ENCODE results near the gene INAFM2. TPM values are rescaled to one million over a fixed set of nuclear protein-coding genes. Genes with fewer than 3 reads are reported as not detected.

The INAFM2 gene
- total and polyA plus RNA-seq, 2 of the 4 experiments (the other 2 are of a cell fraction) = 10.4 to 14.0 TPM

DNA sequence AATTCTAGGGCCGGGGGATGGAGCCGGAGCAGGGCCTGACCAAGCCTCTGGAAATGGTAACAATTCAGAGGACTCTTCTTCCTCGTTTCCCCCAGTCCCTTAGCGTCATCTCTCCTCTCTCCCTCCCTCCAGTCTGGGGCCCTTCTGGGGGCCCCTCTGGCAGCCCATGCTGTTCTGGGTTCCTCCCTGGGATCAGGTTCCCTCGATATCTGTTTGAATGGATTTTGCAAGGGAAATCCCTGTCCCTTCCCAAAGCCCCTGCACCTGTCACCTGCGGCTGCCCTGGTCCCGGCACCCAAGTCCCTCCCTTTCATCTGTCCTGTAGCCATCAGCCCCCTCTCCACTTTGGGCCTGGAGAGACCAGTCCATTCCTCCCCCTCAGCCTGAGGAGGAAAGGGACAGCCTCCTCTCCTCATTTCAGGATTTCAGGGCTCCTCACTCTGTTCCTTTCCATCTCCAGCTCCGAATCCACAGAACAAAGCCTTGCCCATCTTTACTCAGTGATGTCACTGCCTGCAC lies 14.1 kb upstream of the INAFM2 start:
- H2BK5ac ChIP-seq (ENCODE audit: low read depth, low read length, poor library complexity, severe bottlenecking) = no peak overlapping the region
- H2BK120ac ChIP-seq (ENCODE audit: low read depth, low read length) = no peak overlapping the region
- no peak overlapping the region for H4K5ac ChIP-seq (ENCODE audit: low read depth, low read length)
- CTCF ChIA-PET = interaction anchor here (0.5 to 1.5 kb wide), 8 partner anchors 10 to 30 kb away, joined by 3 to 7 read pairs (median 4); partner anchors contain the start of genes ANKRD63 and INAFM2
- H3K79me1 ChIP-seq (ENCODE audit: low read depth in 1 of 2, low read length in 2 of 2) = no peaks in the 10 kb centered on the region
- no peak for ATAC-seq (ENCODE audit: low read depth)
- no peak overlapping the region for H3K27ac ChIP-seq (ENCODE audit: insufficient read depth, low read length)
- no peak overlapping the region for H2AK9ac ChIP-seq (replicated peaks; ENCODE audit: low read depth, low read length, poor library complexity)
- no peak overlapping the region for H3K4me2 ChIP-seq (ENCODE audit: low read depth, low read length)
- H3K56ac ChIP-seq (ENCODE audit: extremely low read depth, insufficient read depth, low read length) = no peak overlapping the region
- H3K9me1 ChIP-seq (ENCODE audit: insufficient read depth, low read length) = no peaks in the 10 kb centered on the region
- no peak overlapping the region for H2BK15ac ChIP-seq (ENCODE audit: low read depth, low read length)
- H3K14ac ChIP-seq (replicated peaks; ENCODE audit: low read depth, low read length) = no peak overlapping the region
- peaks cover 6% of the 10 kb centered on the region for H3K4me1 ChIP-seq (ENCODE audit: control insufficient read depth, insufficient read depth, low read length)
- no peak overlapping the region for H2AK5ac ChIP-seq (ENCODE audit: low read depth, low read length)
- no peak overlapping the region for H2BK20ac ChIP-seq (ENCODE audit: low read depth, low read length)
- POLR2A ChIA-PET (ENCODE audit: unreplicated experiment) = no interaction called here
- no peaks in the 10 kb centered on the region for H3K9me3 ChIP-seq (ENCODE audit: control insufficient read depth, insufficient read depth, low read length)
- no TSS peak for BruUV-seq (replicated peaks)
- no peak overlapping the region for H2AFZ ChIP-seq (replicated peaks; ENCODE audit: low read length, poor library complexity)
- no peaks in the 10 kb centered on the region for H3K36me3 ChIP-seq (ENCODE audit: control insufficient read depth, insufficient read depth, low read length)
- TF ChIP-seq RCOR1 (IDR thresholded peaks at IDR 0.05; ENCODE audit: insufficient replicate concordance, low read length) = no peak
- TF ChIP-seq, protein P1, sequence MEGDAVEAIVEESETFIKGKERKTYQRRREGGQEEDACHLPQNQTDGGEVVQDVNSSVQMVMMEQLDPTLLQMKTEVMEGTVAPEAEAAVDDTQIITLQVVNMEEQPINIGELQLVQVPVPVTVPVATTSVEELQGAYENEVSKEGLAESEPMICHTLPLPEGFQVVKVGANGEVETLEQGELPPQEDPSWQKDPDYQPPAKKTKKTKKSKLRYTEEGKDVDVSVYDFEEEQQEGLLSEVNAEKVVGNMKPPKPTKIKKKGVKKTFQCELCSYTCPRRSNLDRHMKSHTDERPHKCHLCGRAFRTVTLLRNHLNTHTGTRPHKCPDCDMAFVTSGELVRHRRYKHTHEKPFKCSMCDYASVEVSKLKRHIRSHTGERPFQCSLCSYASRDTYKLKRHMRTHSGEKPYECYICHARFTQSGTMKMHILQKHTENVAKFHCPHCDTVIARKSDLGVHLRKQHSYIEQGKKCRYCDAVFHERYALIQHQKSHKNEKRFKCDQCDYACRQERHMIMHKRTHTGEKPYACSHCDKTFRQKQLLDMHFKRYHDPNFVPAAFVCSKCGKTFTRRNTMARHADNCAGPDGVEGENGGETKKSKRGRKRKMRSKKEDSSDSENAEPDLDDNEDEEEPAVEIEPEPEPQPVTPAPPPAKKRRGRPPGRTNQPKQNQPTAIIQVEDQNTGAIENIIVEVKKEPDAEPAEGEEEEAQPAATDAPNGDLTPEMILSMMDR (conservative IDR thresholded peaks at IDR 0.05; ENCODE audit: low read depth, low read length) = no peak
- TF ChIP-seq BHLHE40 (IDR thresholded peaks at IDR 0.05; ENCODE audit: low read depth, low read length) = no peak
- TF ChIP-seq RFX5 (IDR thresholded peaks at IDR 0.05; ENCODE audit: low read depth, low read length) = no peak
- TF ChIP-seq, protein P2, sequence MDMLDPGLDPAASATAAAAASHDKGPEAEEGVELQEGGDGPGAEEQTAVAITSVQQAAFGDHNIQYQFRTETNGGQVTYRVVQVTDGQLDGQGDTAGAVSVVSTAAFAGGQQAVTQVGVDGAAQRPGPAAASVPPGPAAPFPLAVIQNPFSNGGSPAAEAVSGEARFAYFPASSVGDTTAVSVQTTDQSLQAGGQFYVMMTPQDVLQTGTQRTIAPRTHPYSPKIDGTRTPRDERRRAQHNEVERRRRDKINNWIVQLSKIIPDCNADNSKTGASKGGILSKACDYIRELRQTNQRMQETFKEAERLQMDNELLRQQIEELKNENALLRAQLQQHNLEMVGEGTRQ (IDR thresholded peaks at IDR 0.05; ENCODE audit: low read depth, low read length) = no peak
- TF ChIP-seq CEBPB (IDR thresholded peaks at IDR 0.05; ENCODE audit: low read depth, low read length) = no peak
- no peak for TF ChIP-seq SMC3 (IDR thresholded peaks at IDR 0.05; ENCODE audit: low read depth, low read length)
- TF ChIP-seq FOS (IDR thresholded peaks at IDR 0.05; ENCODE audit: low read depth, low read length) = no peak
- TF ChIP-seq NFE2L2 (IDR thresholded peaks at IDR 0.05; ENCODE audit: low read depth, low read length) = no peak
- TF ChIP-seq, protein P3, sequence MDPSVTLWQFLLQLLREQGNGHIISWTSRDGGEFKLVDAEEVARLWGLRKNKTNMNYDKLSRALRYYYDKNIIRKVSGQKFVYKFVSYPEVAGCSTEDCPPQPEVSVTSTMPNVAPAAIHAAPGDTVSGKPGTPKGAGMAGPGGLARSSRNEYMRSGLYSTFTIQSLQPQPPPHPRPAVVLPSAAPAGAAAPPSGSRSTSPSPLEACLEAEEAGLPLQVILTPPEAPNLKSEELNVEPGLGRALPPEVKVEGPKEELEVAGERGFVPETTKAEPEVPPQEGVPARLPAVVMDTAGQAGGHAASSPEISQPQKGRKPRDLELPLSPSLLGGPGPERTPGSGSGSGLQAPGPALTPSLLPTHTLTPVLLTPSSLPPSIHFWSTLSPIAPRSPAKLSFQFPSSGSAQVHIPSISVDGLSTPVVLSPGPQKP (IDR thresholded peaks at IDR 0.05; ENCODE audit: borderline replicate concordance, low read depth, low read length) = no peak
- no peak for TF ChIP-seq RAD21 (IDR thresholded peaks at IDR 0.05; ENCODE audit: low read length)
- no peak for TF ChIP-seq POLR2A (IDR thresholded peaks at IDR 0.05; ENCODE audit: low read depth, low read length)
- TF ChIP-seq MAFK (IDR thresholded peaks at IDR 0.05; ENCODE audit: low read depth, low read length) = no peak
- TF ChIP-seq CHD1 (IDR thresholded peaks at IDR 0.05; ENCODE audit: low read depth, low read length) = no peak
- no peak for TF ChIP-seq MXI1 (IDR thresholded peaks at IDR 0.05; ENCODE audit: borderline replicate concordance, low read depth, low read length)
- no peak for TF ChIP-seq MAZ (IDR thresholded peaks at IDR 0.05; ENCODE audit: borderline replicate concordance, low read depth, low read length)
- peaks cover 61% of the 10 kb centered on the region for H3K27me3 ChIP-seq (ENCODE audit: control insufficient read depth, insufficient read depth, low read length)
- no peak for DNase-seq
- in situ Hi-C loops (cut with MboI; ENCODE audit: low sequenced_read_pairs) (no loop called here), dilution Hi-C loops (cut with HindIII; ENCODE audit: low sequenced_read_pairs, unreplicated experiment) (no loop called here), intact Hi-C loops (cut with micrococcal nuclease) (no loop called here)
- H4K8ac ChIP-seq (ENCODE audit: low read depth in 2 of 2, low read length in 2 of 2) = no peak overlapping the region
- no peak overlapping the region for H4K91ac ChIP-seq (ENCODE audit: insufficient read depth, low read depth, low read length)
- no peak overlapping the region for H3K18ac ChIP-seq (ENCODE audit: low read depth, low read length)
- 80% methylated on average over 1 of the region's 8 CpGs; no CpG with 5 or more reads in 1 of the 2 experiments for WGBS, 2 experiments (ENCODE audit: extremely low coverage in 2 of 2, insufficient read length in 1 of 2)
- no peak overlapping the region for H3K23ac ChIP-seq (ENCODE audit: low read depth, low read length)
- no peaks in the 10 kb centered on the region for H4K20me1 ChIP-seq (ENCODE audit: insufficient read depth, low read length)
- no peak overlapping the region for H3K4ac ChIP-seq (ENCODE audit: low read depth, low read length)
- no peak overlapping the region for H3K4me3 ChIP-seq (ENCODE audit: insufficient read depth, low read depth, low read length)
- no peak overlapping the region for H3K9ac ChIP-seq (ENCODE audit: low read depth, low read length)
